Smooth muscle cell (in vitro differentiated cells): ENCODE measurements around the gene ERBB4. TPM values are rescaled to one million over a fixed set of nuclear protein-coding genes. Genes with fewer than 3 reads are reported as not detected.
"Not testable (repeated sequence)": the region's sequence is repeated elsewhere in the genome, so short reads cannot be mapped to it uniquely, and the experiment has no call there.

Experiments used
- DNase-seq: peaks from one replicate; lab custom pipeline; 2025; ENCODE audit not compliant: unreplicated experiment; lab: John Stamatoyannopoulos, UW
- H2AFZ ChIP-seq: fragments of 200-600 bp; sonication (generic); 2 replicates; pipeline ENCODE4 v1.6.0; 2016; ENCODE audit warnings: antibody characterized with exemption, low read depth, mild to moderate bottlenecking
- H3F3A ChIP-seq: fragments of 200-600 bp; sonication (generic); 2 replicates; pipeline ENCODE4 v1.6.0; 2017; ENCODE audit warnings: antibody characterized with exemption, low read depth
- H3K27ac ChIP-seq: fragments of 200-600 bp; sonication (generic); 2 replicates; pipeline ENCODE4 v1.5.1; 2016; ENCODE audit warnings: low read depth, mild to moderate bottlenecking
- H3K27me3 ChIP-seq: fragments of 200-600 bp; sonication (generic); 2 replicates; pipeline ENCODE4 v1.6.1; 2016; ENCODE audit warnings: low read depth, mild to moderate bottlenecking
- H3K36me3 ChIP-seq: fragments of 200-600 bp; sonication (generic); 2 replicates; pipeline ENCODE4 v1.5.1; 2016; ENCODE audit warnings: low read depth
- H3K4me1 ChIP-seq: fragments of 200-600 bp; sonication (generic); 2 replicates; pipeline ENCODE4 v1.5.1; 2016; ENCODE audit warnings: low read depth
- H3K4me2 ChIP-seq: fragments of 200-600 bp; sonication (generic); 2 replicates; pipeline ENCODE4 v1.6.0; 2016; ENCODE audit warnings: mild to moderate bottlenecking
- H3K4me3 ChIP-seq: fragments of 200-600 bp; sonication (generic); 2 replicates; pipeline ENCODE4 v1.5.1; 2016; ENCODE audit warnings: mild to moderate bottlenecking
- H3K79me2 ChIP-seq: fragments of 200-600 bp; sonication (generic); 2 replicates; pipeline ENCODE4 v1.6.0; 2016; ENCODE audit warnings: low read depth, mild to moderate bottlenecking
- H3K9ac ChIP-seq: fragments of 200-600 bp; sonication (generic); 2 replicates; pipeline ENCODE4 v1.6.0; 2016; ENCODE audit warnings: low read depth
- H3K9me3 ChIP-seq: fragments of 200-600 bp; sonication (generic); replicated peaks from 2 replicates; pipeline ENCODE4 v1.5.1; 2016; ENCODE audit warnings: low read depth
- H4K20me1 ChIP-seq: fragments of 200-600 bp; sonication (generic); 2 replicates; pipeline ENCODE4 v1.6.0; 2016; ENCODE audit warnings: low read depth
- WGBS: methylation state at CpG from one replicate; pipeline ENCODE4 v1.1.7; 2016; ENCODE audit warnings: low lambda C conversion rate; 5-methylcytosine and 5-hydroxymethylcytosine counted together
- polyA plus RNA-seq: library from polyadenylated mRNA; unstranded; fragments of >200 nt; fragmentation: Nextera tagmentation; extraction: Ambion mirVana; gene quantifications from 2 replicates; pipeline ENCODE4 v1.2.1, GENCODE V29; 2016
- total RNA-seq: library from RNA; depleted of rRNA; stranded (reverse); fragments of >200 nt; gene quantifications from 2 replicates; pipeline ENCODE4 v1.2.3, GENCODE V29; 2014
- TF ChIP-seq, protein P1 (sequence below): fragments of 200-600 bp; sonication (generic); IDR thresholded peaks from 2 replicates; pipeline ENCODE4 v1.5.1; 2017; ENCODE audit warnings: borderline replicate concordance, mild to moderate bottlenecking, antibody characterized with exemption; ENCODE audit not compliant: insufficient read depth, poor library complexity, severe bottlenecking

ERBB4 gene
- total and polyA plus RNA-seq, 2 experiments from 2014 or later: 0.67 TPM; not detected in 1

DNA sequence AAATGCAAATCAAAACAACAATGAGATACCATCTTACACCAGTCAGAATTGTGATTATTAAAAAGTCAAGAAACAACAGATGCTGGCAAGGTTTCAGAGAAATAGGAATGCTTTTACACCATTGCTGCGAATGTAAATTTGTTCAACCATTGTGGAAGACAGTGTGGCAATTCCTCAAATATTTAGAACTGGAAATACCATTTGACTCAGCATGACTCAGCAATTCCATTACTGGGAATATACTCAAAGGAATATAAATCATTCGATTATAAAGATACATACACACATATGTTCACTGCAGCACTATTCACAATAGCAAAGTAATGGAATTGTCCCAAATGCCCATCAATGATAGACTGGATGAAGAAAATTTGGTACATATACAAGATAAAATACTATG lies 516.7 kb downstream of the ERBB4 start:
- H3K9me3 ChIP-seq: no peaks in the 10 kb centered on the region
- H3K27me3 ChIP-seq: no peaks in the 10 kb centered on the region
- no peaks in the 10 kb centered on the region for H3K79me2 ChIP-seq
- no peak for DNase-seq
- H3K4me1 ChIP-seq: peaks cover 9% of the 10 kb centered on the region
- H3K9ac ChIP-seq: no peak overlapping the region
- no peak overlapping the region for H3K4me2 ChIP-seq
- TF ChIP-seq, protein P1, sequence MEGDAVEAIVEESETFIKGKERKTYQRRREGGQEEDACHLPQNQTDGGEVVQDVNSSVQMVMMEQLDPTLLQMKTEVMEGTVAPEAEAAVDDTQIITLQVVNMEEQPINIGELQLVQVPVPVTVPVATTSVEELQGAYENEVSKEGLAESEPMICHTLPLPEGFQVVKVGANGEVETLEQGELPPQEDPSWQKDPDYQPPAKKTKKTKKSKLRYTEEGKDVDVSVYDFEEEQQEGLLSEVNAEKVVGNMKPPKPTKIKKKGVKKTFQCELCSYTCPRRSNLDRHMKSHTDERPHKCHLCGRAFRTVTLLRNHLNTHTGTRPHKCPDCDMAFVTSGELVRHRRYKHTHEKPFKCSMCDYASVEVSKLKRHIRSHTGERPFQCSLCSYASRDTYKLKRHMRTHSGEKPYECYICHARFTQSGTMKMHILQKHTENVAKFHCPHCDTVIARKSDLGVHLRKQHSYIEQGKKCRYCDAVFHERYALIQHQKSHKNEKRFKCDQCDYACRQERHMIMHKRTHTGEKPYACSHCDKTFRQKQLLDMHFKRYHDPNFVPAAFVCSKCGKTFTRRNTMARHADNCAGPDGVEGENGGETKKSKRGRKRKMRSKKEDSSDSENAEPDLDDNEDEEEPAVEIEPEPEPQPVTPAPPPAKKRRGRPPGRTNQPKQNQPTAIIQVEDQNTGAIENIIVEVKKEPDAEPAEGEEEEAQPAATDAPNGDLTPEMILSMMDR: no peak
- H4K20me1 ChIP-seq: no peaks in the 10 kb centered on the region
- no peak overlapping the region for H3K27ac ChIP-seq
- no peaks in the 10 kb centered on the region for H3K36me3 ChIP-seq
- no peaks in the 10 kb centered on the region for H3F3A ChIP-seq
- WGBS: 76% methylated on average over 2 of the region's 2 CpGs
- H2AFZ ChIP-seq: no peak overlapping the region
- no peak overlapping the region for H3K4me3 ChIP-seq

GRCh38 chr2:212015588-212015987 lies 523.0 kb downstream of the ERBB4 start:
- TF ChIP-seq, protein P1: no peak
- Histone ChIP-seq H3K9ac (no peak overlapping the region), H3K27me3 (no peaks in the 10 kb centered on the region), H3K4me3 (no peak overlapping the region), H3K36me3 (no peaks in the 10 kb centered on the region), H3K9me3 (no peaks in the 10 kb centered on the region), H3K79me2 (no peaks in the 10 kb centered on the region), H3K4me2 (no peak overlapping the region), H2AFZ (no peak overlapping the region), H3K27ac (no peak overlapping the region), H3K4me1 (no peaks in the 10 kb centered on the region), H3F3A (no peaks in the 10 kb centered on the region), H4K20me1 (no peaks in the 10 kb centered on the region)
- no peak for DNase-seq

GRCh38 chr2:212013626-212014025 lies 525.0 kb downstream of the ERBB4 start:
- Histone ChIP-seq H3K27me3 (no peaks in the 10 kb centered on the region), H3K4me3 (no peak overlapping the region), H3K9ac (no peak overlapping the region), H3K79me2 (no peaks in the 10 kb centered on the region), H3K36me3 (no peaks in the 10 kb centered on the region), H3F3A (no peaks in the 10 kb centered on the region), H3K27ac (no peak overlapping the region), H3K9me3 (no peaks in the 10 kb centered on the region), H2AFZ (no peak overlapping the region), H4K20me1 (no peaks in the 10 kb centered on the region), H3K4me1 (no peaks in the 10 kb centered on the region), H3K4me2 (no peak overlapping the region)
- WGBS: 76% methylated on average over 2 of the region's 2 CpGs
- TF ChIP-seq, protein P1: no peak
- no peak for DNase-seq

GRCh38 chr2:212010305-212010704 lies 528.3 kb downstream of the ERBB4 start:
- not testable (repeated sequence) for H2AFZ ChIP-seq, H3K4me2 ChIP-seq, H3K4me1 ChIP-seq, DNase-seq, H3K9ac ChIP-seq, H3K4me3 ChIP-seq, H3K27ac ChIP-seq, H3F3A ChIP-seq, H3K79me2 ChIP-seq, H3K27me3 ChIP-seq, H3K9me3 ChIP-seq, H3K36me3 ChIP-seq, H4K20me1 ChIP-seq
- 79% methylated on average over 3 of the region's 3 CpGs for WGBS
